ENCODE measurements around the gene TLK1.

TLK1 gene

DNA sequence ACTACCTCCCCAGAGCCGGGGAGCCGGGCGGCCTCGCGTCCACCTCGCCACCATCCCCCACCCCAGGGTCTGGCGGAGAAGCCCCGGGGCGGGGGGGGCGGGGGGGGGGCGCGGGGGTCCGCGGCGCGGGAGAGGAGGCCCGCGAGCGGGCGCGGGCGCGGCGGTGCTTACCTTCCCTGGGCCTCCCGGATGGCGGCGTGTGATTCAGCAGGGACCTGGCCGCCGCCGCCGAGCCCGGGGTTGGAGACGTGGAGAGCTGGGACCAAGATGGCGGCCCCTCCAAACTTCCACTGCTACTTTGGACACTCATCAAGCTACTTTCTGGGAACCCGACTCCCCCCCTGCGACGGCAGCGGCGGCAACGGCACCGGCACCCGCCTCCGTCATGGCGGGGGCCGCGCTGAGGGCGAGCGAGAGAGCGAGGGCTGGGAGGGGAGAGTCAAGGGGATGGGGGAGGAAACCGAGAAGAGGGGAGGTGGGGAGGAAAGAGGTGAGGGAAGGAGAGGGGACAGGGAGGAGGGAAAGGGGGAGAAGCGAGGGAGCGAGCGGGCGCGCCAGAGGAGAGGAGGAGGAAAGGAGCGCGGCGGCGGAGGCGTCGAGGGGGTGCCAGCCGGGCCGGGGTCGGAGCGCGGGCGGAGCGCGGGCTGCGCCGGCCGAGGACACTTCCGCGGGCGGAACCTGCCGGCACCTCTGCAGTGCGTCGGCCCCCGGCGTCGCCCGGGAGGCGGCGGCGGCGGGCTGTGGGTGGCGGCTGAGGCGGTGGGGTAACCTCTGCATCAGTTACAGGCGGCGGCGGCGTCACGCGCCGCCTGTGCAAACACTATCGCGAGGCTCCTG is at the start of gene TLK1:
Gene TLK1 (minus strand): TSS at position 775 of the 837 bp plus-strand sequence. CDS start 465 bp downstream, at position 310.
- DNase-seq (ENCODE audit: low spot score): peak; percentile 89

DNA sequence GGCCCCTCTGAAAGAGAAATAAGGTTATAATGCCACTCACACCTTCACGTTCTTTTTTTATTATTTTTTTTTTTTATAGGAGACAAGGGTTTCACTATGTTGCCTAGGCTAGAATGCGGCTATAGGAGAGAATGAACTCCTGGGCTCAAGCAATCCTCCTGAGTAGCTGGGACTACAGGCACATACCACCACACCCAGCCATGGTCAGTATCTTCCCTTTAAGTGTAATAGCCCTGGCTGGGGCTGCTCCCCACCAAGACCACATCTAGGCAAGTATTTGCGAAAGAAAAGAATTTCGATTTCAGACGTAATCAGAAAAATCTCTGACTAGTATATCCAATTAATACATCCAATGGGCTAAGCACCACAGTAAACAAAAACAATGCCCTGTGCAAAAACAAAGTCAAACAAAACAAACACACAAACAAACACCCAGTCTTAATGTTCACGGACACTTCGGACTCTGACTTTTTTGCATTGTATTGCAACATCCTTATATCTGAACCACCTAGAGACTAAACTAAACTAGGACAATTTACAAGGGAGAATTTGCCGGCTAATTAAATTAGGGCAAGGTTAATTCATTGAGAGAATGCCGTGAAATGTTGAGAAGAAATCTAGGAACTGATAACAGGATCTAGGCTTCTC is 49.6 kb upstream of the TLK1 start:
- no peak for DNase-seq (ENCODE audit: low spot score)

DNA sequence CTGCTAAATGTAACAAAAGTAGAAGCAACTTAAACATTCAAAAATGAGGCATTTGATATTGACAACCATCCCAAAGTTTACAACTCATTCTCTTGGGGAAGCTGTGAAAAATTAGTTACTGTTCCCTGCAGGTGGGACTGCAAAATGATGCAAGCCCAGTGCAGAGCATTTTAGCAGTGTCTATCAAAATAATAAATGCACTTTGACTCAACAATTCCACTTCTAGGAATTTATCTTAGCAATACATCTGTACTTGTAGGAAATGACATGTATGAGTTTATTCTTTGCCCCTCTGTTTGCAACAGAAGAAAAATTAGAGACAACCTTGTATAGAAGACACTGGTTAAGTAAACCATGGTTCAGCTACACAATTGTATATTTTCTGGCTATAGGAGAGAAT is 48.0 kb upstream of the TLK1 start:
- no peak for DNase-seq (ENCODE audit: low spot score)

DNA sequence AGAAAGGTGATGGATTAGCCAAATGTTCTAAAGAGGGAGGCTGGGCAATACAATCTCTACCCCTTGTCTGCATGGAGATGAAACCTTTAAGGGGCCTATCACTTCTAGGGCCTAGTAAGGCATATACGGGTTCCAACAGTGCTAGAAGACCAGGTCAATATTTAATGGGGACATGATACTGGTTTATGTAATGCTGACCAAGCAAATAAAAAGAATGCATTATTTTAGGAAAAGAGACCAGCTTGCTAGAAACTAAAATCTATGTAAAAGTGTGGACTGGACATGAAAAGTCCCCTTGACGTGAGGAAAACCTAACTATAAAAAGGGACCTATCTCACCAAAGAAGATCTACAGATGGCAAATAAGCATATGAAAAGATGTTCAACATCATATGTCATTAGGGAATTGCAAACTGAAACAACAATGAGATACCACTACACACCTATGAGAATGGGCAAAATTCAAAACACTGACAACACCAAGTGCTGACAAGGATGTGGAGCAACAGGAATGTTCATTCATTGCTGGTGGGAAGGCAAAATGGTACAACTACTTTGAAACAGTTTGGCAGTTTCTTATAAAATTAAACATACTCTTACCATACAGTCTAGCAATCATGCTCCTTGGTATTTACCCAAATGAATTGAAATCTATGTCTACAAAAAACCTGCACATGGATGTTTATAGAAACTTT is 45.9 kb upstream of the TLK1 start:
- no peak for DNase-seq (ENCODE audit: low spot score)

DNA sequence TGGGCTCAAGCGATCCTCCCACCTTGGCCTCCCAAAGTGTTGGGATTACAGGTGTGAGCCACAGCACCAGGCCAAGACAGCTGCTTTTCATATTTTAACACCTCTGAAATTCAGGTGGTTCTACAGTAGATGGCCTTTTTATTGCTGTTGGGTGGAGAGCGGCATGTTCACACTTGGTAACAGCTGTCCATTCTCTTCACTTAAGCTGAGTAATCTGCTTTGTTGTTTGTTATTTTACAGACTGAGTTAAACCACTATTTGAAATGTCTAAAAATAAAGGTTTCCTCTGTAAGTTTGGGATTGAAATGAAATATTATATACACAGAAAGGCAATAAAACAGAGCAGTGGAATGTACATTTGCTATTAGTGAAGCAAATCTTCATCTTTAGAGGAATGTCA is 44.9 kb upstream of the TLK1 start:
- no peak for DNase-seq (ENCODE audit: low spot score)

DNA sequence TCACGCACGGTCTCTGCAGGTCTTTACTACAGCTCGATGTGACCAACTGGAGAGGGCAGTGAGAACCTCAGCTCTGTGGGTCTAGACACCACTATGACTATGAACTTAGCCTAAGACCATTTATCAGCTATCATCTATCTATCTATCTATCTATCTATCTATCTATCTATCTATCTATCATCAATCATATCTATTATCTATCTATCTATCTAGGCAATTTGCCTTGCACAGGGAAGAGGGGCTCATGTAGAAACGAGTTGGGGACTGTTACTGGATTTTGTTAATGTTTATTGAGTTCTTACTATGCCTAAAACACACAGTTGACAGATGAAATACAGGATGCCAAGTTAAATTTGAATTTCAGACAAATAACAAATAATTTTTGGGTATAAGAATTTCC is 41.1 kb upstream of the TLK1 start:
- DNase-seq (ENCODE audit: low spot score): no peak

DNA sequence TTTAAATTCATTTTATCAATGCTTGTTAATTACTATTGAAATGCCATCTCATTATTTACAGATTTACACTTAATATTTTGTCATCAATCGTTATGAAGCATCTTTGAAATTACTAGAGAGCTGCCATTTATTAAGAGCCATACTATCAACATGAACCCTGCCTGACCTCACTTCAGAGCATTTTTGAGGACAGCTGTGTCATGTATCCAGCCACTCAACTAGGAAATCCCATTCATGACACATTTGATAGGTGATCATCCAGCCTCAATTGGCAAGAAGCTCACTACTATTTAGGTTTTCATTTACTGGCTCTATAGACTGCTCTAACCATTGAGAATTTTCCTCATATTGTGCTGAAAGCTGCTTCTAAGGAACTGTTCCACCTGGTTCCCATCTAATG is 40.6 kb upstream of the TLK1 start:
- DNase-seq (ENCODE audit: low spot score): no peak

DNA sequence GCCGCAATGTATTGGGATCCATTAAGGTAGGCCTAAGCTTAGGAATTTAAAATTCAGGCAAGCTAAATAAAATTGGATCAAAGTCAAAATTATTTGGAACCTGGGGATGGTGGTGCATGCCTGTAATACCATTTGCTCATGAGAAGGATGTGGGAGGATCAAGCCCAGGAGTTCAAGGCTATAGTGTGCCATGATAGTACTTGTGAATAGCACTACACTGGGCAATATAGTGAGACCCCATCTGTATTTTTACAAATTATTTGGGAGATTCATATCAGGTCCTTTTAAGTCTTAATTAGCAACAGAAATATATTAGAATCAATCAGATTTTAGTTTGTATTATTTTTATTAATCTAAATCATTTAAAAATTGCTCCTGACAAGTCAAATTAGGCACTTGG is 39.8 kb upstream of the TLK1 start:
- no peak for DNase-seq (ENCODE audit: low spot score)

DNA sequence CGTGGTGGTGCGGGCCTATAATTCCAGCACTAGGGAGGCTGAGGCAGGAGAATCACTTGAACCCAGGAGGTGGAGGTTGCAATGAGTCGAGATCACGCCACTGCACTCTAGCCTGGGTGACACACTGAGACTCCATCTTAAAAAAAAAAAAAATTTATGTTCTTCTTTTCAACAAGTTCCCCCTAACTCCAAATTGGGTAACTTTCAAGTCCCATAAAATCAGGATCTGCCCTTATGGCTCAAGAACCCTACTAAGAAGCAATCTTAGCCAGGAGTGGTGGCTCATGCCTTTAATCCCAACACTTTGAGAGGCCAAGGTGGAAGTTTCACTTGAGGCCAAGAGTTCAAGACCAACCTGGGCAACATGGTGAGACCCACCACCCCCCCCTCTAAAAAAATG is 30.3 kb upstream of the TLK1 start:
- no peak for DNase-seq (ENCODE audit: low spot score)

DNA sequence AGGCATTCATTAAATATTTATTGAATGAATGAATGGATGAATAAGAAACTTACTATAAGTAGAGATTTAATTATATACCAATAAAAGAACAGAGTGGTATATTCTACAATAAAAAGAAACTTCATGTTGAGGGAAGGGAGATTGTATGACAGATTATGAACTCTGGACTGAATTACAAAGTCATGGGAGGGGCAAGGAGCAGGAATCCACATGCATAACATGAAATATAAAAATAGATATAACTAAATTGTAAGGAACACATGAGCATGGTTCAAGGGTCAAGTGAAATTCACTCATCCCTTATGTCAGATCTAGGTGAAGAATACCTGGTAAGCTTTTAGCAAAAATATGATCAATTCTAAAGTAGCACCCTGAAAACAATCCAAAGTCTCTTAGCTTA is 27.1 kb upstream of the TLK1 start:
- no peak for DNase-seq (ENCODE audit: low spot score)

DNA sequence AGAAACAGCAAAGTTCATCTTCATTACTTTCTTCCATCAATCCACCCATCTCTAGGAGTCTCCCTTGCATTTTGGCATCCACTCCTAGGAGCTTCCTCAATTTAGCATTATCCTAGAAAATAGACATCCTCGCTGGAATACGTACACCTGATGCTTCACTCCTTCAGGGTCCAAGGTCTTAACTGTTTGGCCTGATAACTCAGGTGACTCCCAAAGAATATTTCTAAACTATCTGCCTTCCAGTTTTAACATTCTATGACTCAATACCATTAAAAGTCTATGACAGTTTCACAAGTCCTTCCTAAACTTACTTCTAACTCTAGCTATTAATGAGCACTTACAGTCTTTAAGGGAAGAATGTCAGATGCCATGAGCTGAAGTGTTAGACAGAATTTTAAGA is 26.5 kb upstream of the TLK1 start:
- DNase-seq (ENCODE audit: low spot score): no peak

DNA sequence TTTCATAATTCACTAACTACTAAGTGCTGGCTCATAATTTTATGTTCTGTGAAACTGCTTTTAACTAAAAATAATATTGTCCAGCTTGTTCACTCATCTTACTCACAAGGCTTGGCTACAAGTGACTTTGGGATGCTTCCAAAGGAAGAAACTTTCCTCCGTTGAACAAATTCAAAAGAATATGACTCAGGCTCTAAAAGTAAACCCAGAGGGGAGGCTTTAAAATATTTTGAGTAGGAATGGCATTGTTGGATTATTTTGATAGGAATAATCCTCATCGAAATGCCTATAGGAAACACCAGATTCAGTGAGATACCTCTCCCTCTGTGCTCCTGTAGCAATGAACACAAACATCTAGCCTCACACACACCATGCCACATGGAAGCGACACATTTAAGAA is 25.2 kb upstream of the TLK1 start:
- no peak for DNase-seq (ENCODE audit: low spot score)

DNA sequence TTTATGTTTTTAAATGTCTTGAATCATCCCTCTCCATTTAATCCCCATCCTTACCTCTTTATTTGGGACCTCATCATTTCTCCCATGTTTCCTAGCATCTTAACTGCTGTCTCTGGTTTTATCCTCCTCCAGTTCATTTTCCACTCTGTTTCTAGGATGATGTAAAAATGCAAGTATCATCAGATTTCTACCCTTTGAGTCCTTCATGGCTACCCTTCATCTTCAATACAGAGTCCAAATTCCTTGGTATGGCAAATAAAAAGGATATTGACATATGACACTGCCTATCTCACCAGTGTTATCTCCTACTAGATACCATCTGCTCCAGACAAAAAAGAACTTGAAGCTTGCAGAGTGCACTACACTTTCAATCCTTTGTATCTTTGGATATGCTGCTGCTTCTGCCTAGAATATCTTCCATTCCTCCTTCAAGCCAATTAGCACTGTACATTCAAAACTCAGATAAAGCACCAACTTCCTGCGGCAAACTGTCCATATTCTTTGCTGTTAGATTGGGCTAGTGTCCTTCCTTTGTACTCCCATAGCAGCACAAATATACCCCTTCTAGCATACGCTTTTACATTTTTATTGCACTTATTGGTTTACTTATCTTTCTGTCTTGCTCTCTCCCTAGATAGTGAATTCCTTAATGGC is 24.6 kb upstream of the TLK1 start:
- DNase-seq (ENCODE audit: low spot score): no peak

DNA sequence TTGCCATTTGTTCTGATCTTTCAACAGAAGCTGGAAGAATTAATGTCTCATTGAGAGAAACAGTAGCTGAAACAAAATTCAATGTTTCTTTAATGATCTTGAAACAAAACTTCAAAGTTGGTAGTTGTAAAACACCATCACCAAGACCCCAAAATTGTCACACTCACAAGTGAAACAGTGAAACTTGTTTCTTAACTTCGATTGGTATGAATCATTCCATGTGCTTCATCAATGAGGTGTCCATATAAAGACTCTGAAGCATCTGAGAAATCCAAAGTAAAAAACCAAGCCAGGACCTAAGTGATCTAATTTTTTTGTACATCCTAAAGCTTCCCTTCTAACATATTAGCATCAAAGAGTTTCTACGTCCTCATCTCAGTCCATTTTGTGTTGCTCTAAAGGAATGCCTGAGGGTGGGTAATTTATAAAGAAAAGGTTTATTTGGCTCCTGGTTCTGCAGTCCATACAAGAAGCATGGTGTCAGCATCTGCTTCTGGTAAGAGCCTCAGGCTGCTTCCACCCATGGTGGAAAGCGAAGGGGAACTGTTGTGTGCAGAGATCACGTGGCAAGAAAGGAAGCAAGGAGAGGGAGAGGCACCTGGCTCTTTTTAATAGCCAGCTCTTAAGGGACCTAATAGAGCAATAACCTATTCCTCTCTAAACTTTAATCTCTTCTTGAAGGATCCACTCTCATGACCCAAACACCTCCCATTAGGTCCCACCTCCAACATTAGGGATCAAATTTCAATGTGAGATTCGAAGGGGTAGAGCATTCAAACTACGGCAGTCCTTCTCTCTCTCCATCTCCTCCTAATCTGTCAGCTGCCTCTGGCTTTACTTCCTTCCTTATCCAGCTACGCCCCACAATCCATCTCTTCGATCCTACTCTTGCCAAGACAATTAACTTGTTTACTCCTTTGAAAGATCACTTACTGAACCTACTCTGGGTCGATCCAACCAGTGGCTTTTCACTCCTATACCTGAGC is 20.7 kb upstream of the TLK1 start:
- no peak for DNase-seq (ENCODE audit: low spot score)

DNA sequence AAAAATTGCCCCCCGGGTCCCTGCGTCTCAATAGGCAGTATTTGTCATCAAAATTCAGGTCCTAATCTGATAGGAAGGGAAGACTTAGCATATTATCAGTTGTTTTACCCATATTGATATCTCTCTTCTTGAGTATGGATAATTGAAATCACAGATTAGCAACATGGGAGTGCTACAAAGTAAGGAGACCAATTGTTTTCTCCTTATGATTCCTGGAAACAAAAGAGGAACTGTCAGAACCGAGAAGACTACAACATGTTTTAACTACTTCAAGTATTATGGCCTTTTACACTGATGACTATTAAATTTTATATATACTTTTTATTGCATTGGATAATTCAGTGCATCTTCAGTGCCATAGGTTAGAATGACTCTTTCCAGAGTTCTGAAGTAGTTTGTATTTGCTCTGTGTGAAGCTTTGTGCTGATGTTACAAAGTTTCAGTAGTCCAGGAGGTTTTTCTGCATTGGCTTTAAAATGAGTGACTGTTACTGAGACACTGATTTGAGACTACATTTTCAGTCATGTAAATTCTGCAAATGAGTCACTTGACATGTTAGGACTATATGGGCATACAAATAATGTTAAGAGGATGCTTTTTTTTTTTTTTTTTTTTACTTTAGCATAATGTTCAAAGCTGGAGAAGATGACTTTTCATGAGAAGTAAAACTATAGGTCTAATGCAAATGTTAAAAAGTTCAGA is 19.7 kb upstream of the TLK1 start:
- DNase-seq (ENCODE audit: low spot score): no peak

DNA sequence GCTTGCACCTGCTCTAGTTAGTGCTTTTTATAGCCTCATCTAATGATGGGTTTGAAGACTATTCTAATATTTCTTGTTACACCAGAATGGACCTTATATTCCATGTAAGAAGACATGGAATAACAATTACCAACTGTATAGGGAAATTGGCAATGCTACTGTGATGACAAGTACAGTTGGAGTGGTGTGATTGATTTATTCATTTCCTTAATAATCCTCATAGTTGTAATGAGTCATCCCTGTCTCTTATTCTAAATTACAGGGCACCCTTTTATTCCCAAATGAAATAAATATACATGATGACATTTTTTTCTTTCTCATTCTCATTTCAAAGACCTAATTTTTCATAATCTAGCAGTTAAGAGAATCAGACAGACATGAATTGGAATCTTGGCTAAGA is 18.3 kb upstream of the TLK1 start:
- no peak for DNase-seq (ENCODE audit: low spot score)

DNA sequence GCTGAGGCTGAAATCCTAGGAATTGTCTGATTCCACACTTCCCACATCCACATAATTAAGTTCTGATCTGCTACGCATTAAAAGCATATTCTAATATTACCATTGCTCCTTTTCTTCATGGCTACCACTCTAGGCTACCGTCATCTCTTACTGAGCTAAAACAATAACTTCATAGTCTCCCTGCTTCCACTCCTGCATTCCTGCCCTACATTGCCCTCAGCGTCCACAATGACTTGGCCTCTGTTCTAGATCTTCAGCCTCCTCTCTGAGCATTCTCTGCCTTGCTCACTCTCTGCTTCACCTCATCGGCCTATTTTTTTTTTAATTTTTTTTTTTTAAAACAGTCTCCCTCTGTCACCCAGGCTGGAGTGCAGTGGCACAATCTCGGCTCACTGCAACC is 15.8 kb upstream of the TLK1 start:
- no peak for DNase-seq (ENCODE audit: low spot score)

DNA sequence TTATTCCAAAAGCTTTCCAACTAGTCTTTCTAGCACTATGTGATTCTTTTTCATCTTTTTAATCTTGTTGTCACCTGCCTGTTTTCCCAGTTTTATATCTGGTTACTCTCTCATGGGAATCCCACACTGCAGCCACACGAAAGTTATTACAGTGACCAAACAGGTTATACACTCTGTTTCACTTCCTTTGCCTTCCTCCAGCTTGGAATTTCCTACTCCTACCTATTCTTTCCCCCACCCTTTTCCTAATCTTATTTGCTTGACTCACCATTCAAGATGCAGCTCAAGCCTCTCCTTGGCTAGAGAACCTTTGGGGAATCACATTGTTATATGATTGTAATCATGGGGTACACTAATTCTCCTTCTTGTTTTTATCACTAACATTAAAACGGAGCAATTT is 13.4 kb upstream of the TLK1 start:
- DNase-seq (ENCODE audit: low spot score): no peak

DNA sequence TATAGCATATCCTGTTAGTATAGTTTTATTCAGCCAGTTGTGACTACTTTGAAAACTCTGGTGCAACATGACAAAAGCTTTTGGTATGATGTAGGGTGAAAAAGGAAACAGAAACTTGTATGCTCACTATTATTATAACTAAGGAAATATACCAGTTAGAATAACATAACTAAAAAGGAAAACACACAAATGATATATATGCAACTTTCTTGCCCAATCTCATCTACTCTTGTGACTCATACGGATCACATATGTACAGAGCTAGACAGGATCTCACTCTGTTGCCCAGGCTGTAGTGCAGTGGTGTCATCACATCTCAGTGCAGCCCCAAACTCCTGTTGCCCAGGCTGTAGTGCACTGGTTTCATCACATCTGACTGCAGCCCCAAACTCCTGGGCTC is 12.4 kb upstream of the TLK1 start:
- no peak for DNase-seq (ENCODE audit: low spot score)

DNA sequence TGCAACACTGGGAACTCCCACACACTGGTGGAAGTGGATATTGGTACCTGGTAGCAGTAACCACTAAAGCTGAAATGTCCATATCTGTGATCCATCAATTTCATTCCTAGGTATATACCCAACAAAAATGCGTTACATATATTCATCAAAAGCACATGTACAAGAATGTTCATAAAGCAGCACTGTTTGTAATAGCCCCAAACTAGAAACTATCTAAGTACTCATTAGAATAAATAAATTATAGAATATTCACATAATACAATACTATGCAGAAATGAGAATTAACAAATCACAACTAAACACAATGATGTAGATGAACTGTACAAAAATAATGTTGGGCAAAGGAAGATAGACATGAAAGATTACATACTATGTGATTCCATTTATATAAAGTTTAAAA is 11.1 kb upstream of the TLK1 start:
- DNase-seq (ENCODE audit: low spot score): no peak

DNA sequence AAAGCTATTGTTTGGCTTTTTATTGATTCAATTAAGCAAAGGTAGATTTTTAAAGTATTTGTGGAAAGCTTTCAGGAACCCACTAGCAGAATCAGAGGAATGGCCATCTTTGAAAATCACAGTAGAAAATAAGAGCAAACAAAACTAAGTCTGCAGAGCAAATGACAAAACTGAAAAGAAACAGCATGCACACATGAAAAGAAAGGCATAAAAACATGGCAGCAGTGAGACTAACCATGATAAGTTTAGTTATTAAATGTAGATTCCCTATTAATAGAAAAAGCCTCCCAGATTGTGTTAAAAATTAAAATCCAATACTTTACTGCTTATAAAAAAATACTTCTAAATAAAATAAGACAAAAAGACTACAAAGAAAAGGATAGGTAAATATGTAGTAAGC is 9.1 kb upstream of the TLK1 start:
- no peak for DNase-seq (ENCODE audit: low spot score)
